ENCODE data around the gene ZNF200.

DNA sequence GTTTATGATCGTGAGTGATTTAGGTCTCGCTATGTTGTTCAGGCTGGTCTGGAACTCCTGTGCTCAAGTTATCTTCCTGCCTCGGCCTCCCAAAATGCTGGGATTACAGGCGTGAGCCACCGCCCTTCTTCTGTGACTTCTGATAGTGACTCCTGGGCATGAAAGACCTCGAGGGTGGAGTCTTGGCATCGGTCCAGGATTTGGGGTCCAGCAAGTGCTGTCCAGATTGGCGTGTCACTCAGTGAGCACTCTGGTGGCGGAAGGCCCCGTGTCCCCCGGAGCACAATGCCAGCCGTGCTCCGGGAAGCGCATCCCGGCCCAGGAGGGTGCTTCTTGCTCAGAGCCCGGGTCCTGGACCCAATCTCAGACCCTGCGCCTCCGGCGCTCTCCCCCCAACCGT, 40.2 kb downstream of the ZNF200 start:
- TF ChIP-seq, protein P1, sequence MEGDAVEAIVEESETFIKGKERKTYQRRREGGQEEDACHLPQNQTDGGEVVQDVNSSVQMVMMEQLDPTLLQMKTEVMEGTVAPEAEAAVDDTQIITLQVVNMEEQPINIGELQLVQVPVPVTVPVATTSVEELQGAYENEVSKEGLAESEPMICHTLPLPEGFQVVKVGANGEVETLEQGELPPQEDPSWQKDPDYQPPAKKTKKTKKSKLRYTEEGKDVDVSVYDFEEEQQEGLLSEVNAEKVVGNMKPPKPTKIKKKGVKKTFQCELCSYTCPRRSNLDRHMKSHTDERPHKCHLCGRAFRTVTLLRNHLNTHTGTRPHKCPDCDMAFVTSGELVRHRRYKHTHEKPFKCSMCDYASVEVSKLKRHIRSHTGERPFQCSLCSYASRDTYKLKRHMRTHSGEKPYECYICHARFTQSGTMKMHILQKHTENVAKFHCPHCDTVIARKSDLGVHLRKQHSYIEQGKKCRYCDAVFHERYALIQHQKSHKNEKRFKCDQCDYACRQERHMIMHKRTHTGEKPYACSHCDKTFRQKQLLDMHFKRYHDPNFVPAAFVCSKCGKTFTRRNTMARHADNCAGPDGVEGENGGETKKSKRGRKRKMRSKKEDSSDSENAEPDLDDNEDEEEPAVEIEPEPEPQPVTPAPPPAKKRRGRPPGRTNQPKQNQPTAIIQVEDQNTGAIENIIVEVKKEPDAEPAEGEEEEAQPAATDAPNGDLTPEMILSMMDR (IDR thresholded peaks at IDR 0.05), result no peak
- no peak for TF ChIP-seq POLR2A (IDR thresholded peaks at IDR 0.05)
